ENCODE results near the gene C1orf159. TPM values are rescaled to one million over a fixed set of nuclear protein-coding genes. Genes with fewer than 3 reads are reported as not detected.

The C1orf159 gene
- total and polyA plus RNA-seq, 7 donors = 6.6 to 25.3 (median 8.2) TPM

GRCh38 chr1:1061682-1062345 is 54.1 kb downstream of the C1orf159 start:
- peaks cover 0 to 29% (median 22%) of the 10 kb centered on the region in 4 donors for H3K4me1 ChIP-seq
- TF ChIP-seq CTCF (IDR thresholded peaks at IDR 0.05) = no peak
- TF ChIP-seq EP300 (IDR thresholded peaks at IDR 0.05) = no peak
- no peak for TF ChIP-seq POLR2AphosphoS5 (IDR thresholded peaks at IDR 0.05)
- no peak for TF ChIP-seq POLR2A (IDR thresholded peaks at IDR 0.05)
- H3K4me3 ChIP-seq = no peak overlapping the region
- intact Hi-C loops (cut with DNase I) = loop anchor here (2.0 to 5.0 kb wide), 2 partner anchors 40 to 77 kb away; partner anchors contain the start of gene AGRN
- peaks cover 49 to 84% (median 83%) of the 10 kb centered on the region in 3 donors for H3K27me3 ChIP-seq
- H3K27ac ChIP-seq = no peak overlapping the region
- 18 to 42% methylated on average over 16 of the region's 18 CpGs for WGBS, 2 donors
- no peaks in the 10 kb centered on the region for H3K9me3 ChIP-seq
- no peak for DNase-seq
- no peaks in the 10 kb centered on the region for H3K36me3 ChIP-seq

GRCh38 chr1:1060281-1061000 is 55.4 kb downstream of the C1orf159 start:
- peaks cover 0 to 29% (median 22%) of the 10 kb centered on the region in 4 donors for H3K4me1 ChIP-seq
- no peak overlapping the region for H3K4me3 ChIP-seq
- no peak overlapping the region for H3K27ac ChIP-seq
- no peaks in the 10 kb centered on the region for H3K36me3 ChIP-seq
- no peaks in the 10 kb centered on the region for H3K9me3 ChIP-seq
- H3K27me3 ChIP-seq = peaks cover 48 to 81% (median 81%) of the 10 kb centered on the region in 3 donors
- TF ChIP-seq POLR2A (IDR thresholded peaks at IDR 0.05) = no peak
- TF ChIP-seq POLR2AphosphoS5 (IDR thresholded peaks at IDR 0.05) = no peak
- no peak for TF ChIP-seq EP300 (IDR thresholded peaks at IDR 0.05)
- no peak for TF ChIP-seq CTCF (IDR thresholded peaks at IDR 0.05)
- intact Hi-C loops (cut with DNase I) = loop anchor here (5.0 kb wide), 1 partner anchor 38 kb away; the partner anchor contains the start of gene AGRN
- no peak for DNase-seq
- WGBS, 2 donors = 26 to 47% methylated on average over 38 of the region's 38 CpGs

- TF ChIP-seq CTCF (IDR thresholded peaks at IDR 0.05) (no peak), POLR2AphosphoS5 (IDR thresholded peaks at IDR 0.05) (no peak), POLR2A (IDR thresholded peaks at IDR 0.05) (no peak), EP300 (IDR thresholded peaks at IDR 0.05) (no peak)
- H3K9me3 ChIP-seq = no peaks in the 10 kb centered on the region
- H3K36me3 ChIP-seq = peaks cover 0 to 4% (median 0%) of the 10 kb centered on the region in 4 donors
- 2 to 3% methylated on average over 69 of the region's 69 CpGs for WGBS, 2 donors
- H3K4me1 ChIP-seq = peaks cover 0 to 29% (median 22%) of the 10 kb centered on the region in 4 donors
- intact Hi-C loops (cut with DNase I) = loop anchor here (2.0 to 5.0 kb wide), 2 partner anchors 27 to 37 kb away; partner anchors contain the start of gene AGRN
- peak overlapping the region; percentile 17 to 59 (median 52) for H3K4me3 ChIP-seq
- peak; percentile 91 for DNase-seq
- H3K27ac ChIP-seq = no peak overlapping the region
- peaks cover 48 to 81% (median 78%) of the 10 kb centered on the region in 3 donors for H3K27me3 ChIP-seq
These were observed 56.2 kb downstream of the C1orf159 start for GRCh38 chr1:1059494-1060280.

- peaks cover 0 to 11% (median 0%) of the 10 kb centered on the region in 4 donors for H3K36me3 ChIP-seq
- peak overlapping the region; percentile 17 to 59 (median 52) for H3K4me3 ChIP-seq
- peaks cover 48 to 74% (median 71%) of the 10 kb centered on the region in 3 donors for H3K27me3 ChIP-seq
- H3K4me1 ChIP-seq = peaks cover 0 to 26% (median 20%) of the 10 kb centered on the region in 4 donors
- TF ChIP-seq POLR2A (IDR thresholded peaks at IDR 0.05) (no peak), EP300 (IDR thresholded peaks at IDR 0.05) (no peak), POLR2AphosphoS5 (IDR thresholded peaks at IDR 0.05) (no peak), CTCF (IDR thresholded peaks at IDR 0.05) (peak in 1 of 4 experiments; percentile 28)
- WGBS, 2 donors = 1% methylated on average over 48 of the region's 48 CpGs
- H3K9me3 ChIP-seq = no peaks in the 10 kb centered on the region
- DNase-seq = no peak
- no peak overlapping the region for H3K27ac ChIP-seq
- intact Hi-C loops (cut with DNase I) = loop anchor here (2.0 kb wide), 1 partner anchor 26 kb away; no protein-coding TSS in a partner anchor
These were observed 56.9 kb downstream of the C1orf159 start for GRCh38 chr1:1058921-1059493.

Measured in sigmoid colon (tissue), 7 donors.